T-helper 17 cell (primary cell): ENCODE data around the gene HS1BP3. TPM values are rescaled to one million over a fixed set of nuclear protein-coding genes. Genes with fewer than 3 reads are reported as not detected.
A peak's percentile ranks its signal among the peaks of the same experiment; 100 is the strongest.

Source experiments
- ATAC-seq: fragments of 150-1000 bp; cut with Tn5 transposase; 2 replicates; pipeline ENCODE4 v1.10.0; 2021; ENCODE audit warnings: mild to moderate bottlenecking, moderate library complexity
- DNase-seq, 3 donors: peaks; one replicate each; pipeline versions ENCODE4 v3.0.0 to v3.0.0-alpha.2; 2020 to 2021
- H3K9me3 ChIP-seq: one replicate; pipeline ENCODE4 v1.7.0; 2013; ENCODE audit warnings: low read length, mild to moderate bottlenecking; ENCODE audit not compliant: control insufficient read depth, poor library complexity, severe bottlenecking
- H3K27ac Mint-ChIP-seq: one replicate; pipeline ENCODE4 v1.8.0; 2022; ENCODE audit warnings: mild to moderate bottlenecking, moderate library complexity, mixed read lengths
- H3K27me3 Mint-ChIP-seq: one replicate; pipeline ENCODE4 v1.8.0; 2022; ENCODE audit warnings: mixed read lengths
- H3K36me3 Mint-ChIP-seq: one replicate; pipeline ENCODE4 v1.8.0; 2022; ENCODE audit warnings: low read depth, mixed read lengths
- H3K4me1 Mint-ChIP-seq: one replicate; pipeline ENCODE4 v1.8.0; 2022; ENCODE audit warnings: mild to moderate bottlenecking, mixed read lengths
- H3K4me3 Mint-ChIP-seq: one replicate; pipeline ENCODE4 v1.8.0; 2022; ENCODE audit warnings: mild to moderate bottlenecking, moderate library complexity, mixed read lengths
- total RNA-seq, 4 donors: library from RNA in 2 of 4; stranded (reverse) in 2 of 4; gene quantifications; one replicate each; pipeline ENCODE4 v1.2.3 and lab custom pipeline; 2022 to 2026

Gene HS1BP3
- total RNA-seq, 2 donors from 2014 or later = 12.8 to 13.7 TPM

DNA sequence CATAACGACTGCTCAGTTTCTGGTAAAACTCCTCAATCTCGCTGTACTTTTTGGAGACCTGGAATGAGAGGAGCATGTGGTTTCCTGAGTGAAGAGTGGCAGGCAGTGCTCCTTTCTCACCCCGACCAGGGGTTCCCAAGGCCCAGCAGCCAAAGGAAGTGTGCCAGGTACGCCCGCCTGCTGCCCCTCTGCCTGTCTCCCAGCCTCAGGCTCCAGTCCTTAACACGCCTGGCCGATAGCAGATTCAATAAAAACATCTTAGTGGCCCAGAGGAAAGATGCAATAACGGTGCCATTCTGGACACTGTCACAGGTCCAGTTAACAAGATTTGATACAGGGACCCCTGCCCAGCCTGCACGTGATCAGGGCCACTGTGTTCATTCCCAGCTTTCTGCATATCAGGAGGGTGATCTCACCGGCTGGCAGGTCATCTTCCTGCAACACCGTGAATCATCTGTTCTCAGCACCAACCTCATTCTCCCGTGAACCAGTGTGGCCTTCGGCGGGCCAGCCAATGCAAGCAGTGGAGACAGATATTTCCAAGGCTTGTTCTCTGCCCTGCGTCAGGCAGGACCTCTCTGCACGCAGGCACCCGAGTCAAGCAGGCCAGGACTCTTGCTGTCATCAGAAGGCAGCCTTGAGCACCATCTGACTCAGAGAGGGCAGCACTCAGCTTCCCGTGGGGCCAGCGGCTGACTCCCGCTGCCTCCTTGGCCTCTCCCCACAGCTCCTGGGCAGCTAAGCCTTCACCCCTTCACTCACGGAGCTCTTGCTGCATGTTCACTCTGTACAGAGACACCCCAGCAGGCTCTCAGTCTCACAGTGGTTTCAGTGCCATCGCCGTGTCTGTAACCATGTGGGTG is 9.5 kb downstream of the HS1BP3 start:
- Mint-ChIP-seq H3K27me3 (no peaks in the 10 kb centered on the region), H3K36me3 (peaks cover 17% of the 10 kb centered on the region), H3K4me1 (peaks cover 11% of the 10 kb centered on the region), H3K4me3 (no peak overlapping the region), H3K27ac (no peak overlapping the region)
- no peak for DNase-seq
- no peak for ATAC-seq
- H3K9me3 ChIP-seq = no peaks in the 10 kb centered on the region

DNA sequence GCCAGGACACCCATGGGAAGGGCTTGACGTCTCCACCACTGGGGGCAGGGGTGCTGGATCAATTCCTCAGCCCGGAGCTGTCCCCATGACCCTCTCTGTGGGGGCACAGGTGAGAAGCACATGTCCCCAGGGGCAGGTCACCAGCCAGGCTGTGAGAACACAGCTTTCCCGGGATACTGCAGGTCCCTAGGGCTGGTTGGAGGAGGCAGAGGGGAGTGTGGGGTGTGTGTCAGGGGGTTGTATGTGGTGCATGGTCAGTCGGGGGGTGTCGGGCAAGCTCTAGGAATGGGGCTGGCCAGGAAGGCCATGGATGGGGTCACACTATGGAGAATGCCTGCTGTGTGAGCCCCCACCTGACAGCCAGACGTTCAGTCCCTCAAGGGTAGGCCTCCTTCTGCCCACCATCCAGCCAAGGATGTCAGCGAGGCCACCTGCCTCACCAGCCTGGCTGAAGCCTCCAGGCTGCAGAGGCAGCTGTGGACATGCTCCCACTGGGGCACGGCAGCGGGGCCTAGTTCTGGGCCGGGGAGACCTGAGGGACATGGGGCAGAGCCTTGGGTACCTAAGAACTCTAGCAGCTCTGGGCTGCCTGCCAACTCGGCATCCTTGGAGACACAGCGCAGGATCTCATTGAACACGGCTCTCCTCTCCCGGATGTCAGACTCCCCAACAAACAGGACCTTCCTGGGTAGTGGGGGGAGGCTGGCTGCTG is 10.3 kb downstream of the HS1BP3 start:
- no peaks in the 10 kb centered on the region for H3K9me3 ChIP-seq
- H3K27me3 Mint-ChIP-seq = no peaks in the 10 kb centered on the region
- H3K27ac Mint-ChIP-seq = no peak overlapping the region
- H3K4me1 Mint-ChIP-seq = peaks cover 10% of the 10 kb centered on the region
- DNase-seq (no peak), ATAC-seq (no peak)
- H3K4me3 Mint-ChIP-seq = no peak overlapping the region
- H3K36me3 Mint-ChIP-seq = peaks cover 17% of the 10 kb centered on the region

GRCh38 chr2:20638646-20639430 is 12.1 kb downstream of the HS1BP3 start:
- peaks cover 8% of the 10 kb centered on the region for H3K4me1 Mint-ChIP-seq
- no peak overlapping the region for H3K27ac Mint-ChIP-seq
- no peak for DNase-seq
- no peaks in the 10 kb centered on the region for H3K27me3 Mint-ChIP-seq
- no peaks in the 10 kb centered on the region for H3K9me3 ChIP-seq
- H3K36me3 Mint-ChIP-seq = peaks cover 9% of the 10 kb centered on the region
- ATAC-seq = no peak
- no peak overlapping the region for H3K4me3 Mint-ChIP-seq

DNA sequence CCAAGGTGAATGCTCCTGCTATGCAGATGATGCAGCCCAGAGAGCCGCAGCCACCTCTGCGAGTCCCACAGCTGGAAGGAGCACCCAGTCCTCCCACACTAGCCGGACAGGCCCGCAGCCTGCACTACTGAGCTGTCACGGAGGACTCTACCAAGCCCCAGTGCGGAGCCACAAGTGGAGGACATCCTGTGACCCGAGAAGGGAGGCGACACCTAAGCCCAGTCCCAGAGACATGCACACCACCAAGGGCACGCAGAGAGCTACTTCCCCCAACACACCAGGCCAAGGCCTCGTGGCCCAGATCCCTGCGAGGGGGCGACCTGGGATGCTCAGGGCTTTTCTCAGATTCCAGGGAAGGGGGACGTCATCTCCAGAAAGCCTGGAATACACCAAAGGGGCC is 12.9 kb downstream of the HS1BP3 start:
- Mint-ChIP-seq H3K4me1 (peaks cover 6% of the 10 kb centered on the region), H3K27ac (no peak overlapping the region), H3K27me3 (no peaks in the 10 kb centered on the region), H3K36me3 (peaks cover 9% of the 10 kb centered on the region), H3K4me3 (no peak overlapping the region)
- no peaks in the 10 kb centered on the region for H3K9me3 ChIP-seq
- DNase-seq (no peak), ATAC-seq (no peak)

DNA sequence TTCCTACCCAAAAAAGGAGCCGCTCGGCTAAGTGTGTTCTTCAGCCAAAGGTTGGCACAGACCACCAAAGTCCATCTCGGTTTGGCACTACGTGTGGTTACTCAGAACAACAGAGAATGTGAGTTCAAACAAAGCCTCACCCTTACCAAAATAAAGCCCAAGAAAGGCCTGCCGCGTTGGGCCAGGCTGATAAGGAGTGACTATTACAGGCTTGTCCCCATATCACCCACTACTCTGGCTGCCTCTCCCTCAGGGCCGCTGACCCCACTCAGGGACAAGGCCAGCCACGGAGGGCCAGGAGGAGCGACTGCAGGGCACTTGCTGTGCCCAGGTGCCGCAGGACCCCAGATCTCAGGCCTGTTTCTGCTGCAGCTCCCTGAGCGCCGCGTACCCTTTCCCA is 13.8 kb downstream of the HS1BP3 start:
- Mint-ChIP-seq H3K36me3 (peaks cover 9% of the 10 kb centered on the region), H3K4me1 (peaks cover 6% of the 10 kb centered on the region), H3K27ac (no peak overlapping the region), H3K4me3 (no peak overlapping the region), H3K27me3 (no peaks in the 10 kb centered on the region)
- no peaks in the 10 kb centered on the region for H3K9me3 ChIP-seq
- ATAC-seq (no peak), DNase-seq (no peak)

DNA sequence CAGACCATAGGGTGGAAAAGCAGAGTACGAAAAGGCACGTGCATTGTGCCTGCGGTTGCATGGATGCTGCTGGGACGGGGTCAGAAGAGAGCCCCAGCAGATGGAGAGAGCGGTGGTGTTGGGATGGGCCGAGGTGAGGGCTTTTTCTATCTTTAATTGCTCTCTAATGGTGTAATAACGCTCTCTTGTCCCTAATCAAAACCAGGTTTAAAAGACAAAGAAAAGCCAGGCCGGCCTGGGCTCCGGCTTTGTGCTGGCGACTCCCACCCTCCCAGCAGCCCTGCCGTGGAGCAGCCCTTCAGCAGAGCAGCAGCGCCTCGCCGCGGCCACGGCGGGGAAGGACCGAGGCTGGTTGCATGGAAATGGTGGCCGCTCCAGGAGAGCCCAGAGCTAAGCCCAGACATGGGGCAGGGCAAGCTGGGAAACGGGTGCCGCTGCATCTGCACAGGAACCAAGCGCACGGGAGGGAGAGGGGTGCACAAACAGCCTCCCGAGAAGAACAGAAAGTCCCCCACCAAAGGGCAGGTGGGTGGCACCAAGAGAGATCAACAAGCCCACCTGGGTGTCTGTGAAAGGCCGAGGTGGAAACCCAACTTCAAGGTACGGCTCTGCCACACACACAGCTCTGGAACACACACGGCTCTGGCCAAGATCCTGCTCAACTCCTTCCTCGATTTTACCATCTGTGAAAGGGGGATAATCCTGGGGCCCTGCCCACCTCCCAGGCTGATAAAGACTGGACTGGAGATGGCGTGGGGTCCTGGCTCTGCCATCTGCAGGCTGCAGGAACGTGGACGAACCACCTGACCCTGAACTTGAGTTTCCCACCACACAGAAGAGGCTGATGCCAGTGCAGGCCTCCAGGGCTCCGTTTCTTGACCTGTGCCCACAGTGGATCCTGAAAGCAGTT is 15.0 kb downstream of the HS1BP3 start:
- peak overlapping the region; percentile 36 for H3K4me3 Mint-ChIP-seq
- peak; percentile 72 for ATAC-seq
- peaks cover 5% of the 10 kb centered on the region for H3K36me3 Mint-ChIP-seq
- DNase-seq = peak in 1 of 3 donors; percentile 21
- H3K9me3 ChIP-seq = no peaks in the 10 kb centered on the region
- H3K4me1 Mint-ChIP-seq = peaks cover 9% of the 10 kb centered on the region
- peak overlapping the region; percentile 47 for H3K27ac Mint-ChIP-seq
- no peaks in the 10 kb centered on the region for H3K27me3 Mint-ChIP-seq

DNA sequence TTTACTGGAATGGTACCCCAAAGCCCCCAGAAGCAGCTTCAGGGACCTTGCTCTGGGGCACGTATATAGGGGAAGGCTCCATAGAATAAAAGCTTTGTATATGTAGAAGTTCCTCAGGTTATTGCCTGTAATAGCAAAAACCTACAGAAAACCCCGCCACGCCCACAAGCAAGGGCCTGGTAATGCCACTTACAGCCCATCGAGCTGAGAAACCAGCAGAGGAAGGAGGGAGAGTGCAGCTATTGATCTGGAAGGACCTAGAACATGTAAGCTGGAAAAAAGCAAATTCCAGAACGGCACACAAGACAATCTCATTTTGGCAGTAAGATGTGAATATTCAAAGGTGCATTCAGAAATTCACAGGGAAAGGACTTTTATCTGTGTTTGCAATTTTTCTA is 15.8 kb downstream of the HS1BP3 start:
- DNase-seq (no peak), ATAC-seq (no peak)
- Mint-ChIP-seq H3K27me3 (no peaks in the 10 kb centered on the region), H3K36me3 (peaks cover 5% of the 10 kb centered on the region), H3K4me3 (no peak overlapping the region), H3K27ac (peak overlapping the region; percentile 47), H3K4me1 (peaks cover 9% of the 10 kb centered on the region)
- H3K9me3 ChIP-seq = no peaks in the 10 kb centered on the region

GRCh38 chr2:20634507-20635112 is 16.3 kb downstream of the HS1BP3 start:
- H3K9me3 ChIP-seq = no peaks in the 10 kb centered on the region
- H3K36me3 Mint-ChIP-seq = peaks cover 5% of the 10 kb centered on the region
- no peak overlapping the region for H3K4me3 Mint-ChIP-seq
- H3K27me3 Mint-ChIP-seq = no peaks in the 10 kb centered on the region
- no peak overlapping the region for H3K27ac Mint-ChIP-seq
- no peak for ATAC-seq
- peaks cover 9% of the 10 kb centered on the region for H3K4me1 Mint-ChIP-seq
- no peak for DNase-seq

DNA sequence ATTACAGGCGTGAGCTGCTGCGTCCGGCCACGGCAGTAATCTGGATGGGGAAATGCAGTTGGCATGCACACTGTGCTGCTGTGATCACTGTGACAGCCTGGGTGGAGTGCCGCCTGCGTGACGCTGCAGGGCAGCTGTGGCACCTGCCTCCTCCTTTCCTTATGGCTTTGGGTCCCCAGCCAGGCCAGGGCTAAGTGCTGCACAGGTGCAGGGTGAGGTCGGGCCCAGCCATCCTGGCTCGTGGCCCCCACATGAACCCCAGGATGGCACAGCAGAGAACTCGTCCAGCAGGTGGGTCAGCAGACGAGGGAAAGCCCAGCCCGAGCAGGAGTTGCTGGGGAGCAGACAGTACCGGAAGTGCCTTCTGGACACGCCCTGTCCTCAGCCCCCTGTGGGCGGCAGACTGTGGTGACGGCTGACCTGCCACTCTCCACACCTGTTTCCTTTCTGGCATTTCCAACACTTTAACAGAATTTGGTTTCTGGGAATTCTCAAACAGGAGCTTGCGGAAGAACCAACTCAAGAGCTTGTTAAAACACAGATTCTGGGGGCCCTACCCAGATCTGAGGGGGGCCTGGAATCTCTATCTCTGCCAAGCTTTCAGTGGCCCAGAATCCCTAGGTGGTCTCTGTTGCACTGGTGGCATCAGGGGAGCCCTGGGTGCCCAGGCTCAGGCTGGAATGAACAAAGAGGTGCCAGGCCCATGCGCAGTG is 16.9 kb downstream of the HS1BP3 start:
- Mint-ChIP-seq H3K27ac (no peak overlapping the region), H3K4me3 (no peak overlapping the region), H3K36me3 (peaks cover under 1% of the 10 kb centered on the region), H3K4me1 (peaks cover 9% of the 10 kb centered on the region), H3K27me3 (no peaks in the 10 kb centered on the region)
- ATAC-seq = no peak
- no peaks in the 10 kb centered on the region for H3K9me3 ChIP-seq
- no peak for DNase-seq

DNA sequence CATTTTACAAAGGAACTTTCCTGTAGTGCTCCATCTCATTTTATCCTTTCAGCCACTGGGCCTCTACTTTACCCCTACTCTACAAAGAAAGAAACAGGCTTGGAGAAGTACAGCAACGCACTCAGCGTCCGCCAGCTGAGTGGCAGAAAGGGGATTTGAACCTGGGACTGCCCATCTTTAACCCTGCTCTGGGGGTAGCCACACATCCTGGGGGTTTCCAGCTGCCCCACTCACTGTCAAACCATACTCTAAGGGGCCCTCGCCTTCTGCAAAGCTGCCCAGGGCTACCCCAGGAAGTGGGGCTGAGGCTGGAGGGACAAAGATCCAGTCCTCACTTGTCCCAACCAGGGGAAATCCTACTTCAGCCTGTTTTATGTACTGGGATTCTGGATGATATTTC is 17.9 kb downstream of the HS1BP3 start:
- Mint-ChIP-seq H3K4me1 (peaks cover 10% of the 10 kb centered on the region), H3K27me3 (no peaks in the 10 kb centered on the region), H3K36me3 (peaks cover 4% of the 10 kb centered on the region), H3K4me3 (no peak overlapping the region), H3K27ac (no peak overlapping the region)
- no peaks in the 10 kb centered on the region for H3K9me3 ChIP-seq
- no peak for DNase-seq
- ATAC-seq = no peak

DNA sequence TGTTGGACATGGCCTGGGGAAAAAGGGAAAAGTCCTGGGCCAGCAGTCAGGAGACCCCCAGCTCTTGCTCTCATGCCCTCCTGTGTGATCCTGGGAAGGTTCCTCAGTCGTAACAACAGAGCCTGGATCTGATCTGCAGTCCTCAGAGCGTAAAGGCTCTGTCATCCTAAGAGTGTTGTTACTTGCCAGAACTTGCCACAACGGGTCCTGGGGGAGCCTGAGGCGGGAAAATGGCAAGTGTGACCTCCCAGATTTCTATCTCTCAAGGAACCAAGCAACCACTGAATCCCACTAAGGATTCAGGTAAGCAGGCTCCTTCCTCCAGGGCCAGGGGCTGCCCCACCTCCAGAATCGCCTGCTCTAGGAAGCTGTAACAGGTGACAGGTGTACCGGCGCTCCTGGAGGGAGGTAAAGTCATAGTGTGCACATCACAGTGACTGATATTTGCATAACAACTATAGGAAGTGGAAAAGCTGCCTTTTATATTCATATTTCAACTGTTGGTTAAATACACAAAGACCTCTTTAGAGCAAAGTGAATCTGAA is 18.4 kb downstream of the HS1BP3 start:
- Mint-ChIP-seq H3K4me3 (no peak overlapping the region), H3K27me3 (no peaks in the 10 kb centered on the region), H3K36me3 (peaks cover 4% of the 10 kb centered on the region), H3K4me1 (peaks cover 11% of the 10 kb centered on the region), H3K27ac (no peak overlapping the region)
- ATAC-seq = no peak
- no peak for DNase-seq
- H3K9me3 ChIP-seq = no peaks in the 10 kb centered on the region
